CD4-positive, alpha-beta T cell (primary cell): ENCODE data around the gene SLCO1B3. TPM values are rescaled to one million over a fixed set of nuclear protein-coding genes. Genes with fewer than 3 reads are reported as not detected.

Experiments
- ATAC-seq: fragments of 200-7000 bp; cut with Tn5 transposase; one replicate; pipeline ENCODE4 v1.10.0; 2022; ENCODE audit warnings: mild to moderate bottlenecking; ENCODE audit not compliant: poor library complexity
- CTCF ChIA-PET: fragments of 350-600 bp; sonication (Branson Sonifier 250); formaldehyde crosslinking; loops from one replicate; lab custom pipeline; 2021; ENCODE audit warnings: antibody characterized with exemption, inconsistent platforms; lab: Charles Lee
- POLR2A ChIA-PET: fragments of 350-600 bp; sonication (Branson Sonifier 250); formaldehyde crosslinking; loops from one replicate; lab custom pipeline; 2021; ENCODE audit warnings: antibody characterized with exemption, inconsistent platforms; lab: Charles Lee
- DNase-seq, 14 experiments: peaks; one replicate each; pipeline ENCODE4 v3.0.0-alpha.2; 2013 to 2020; ENCODE audit warnings: mixed read lengths in 2 of 14
- H3K27ac ChIP-seq, 2 donors: one replicate each; pipeline versions ENCODE4 v1.5.1 to v1.7.0; 2013; ENCODE audit warnings: low read length in 2 of 2, low read depth in 1 of 2, mild to moderate bottlenecking in 1 of 2
- H3K27me3 ChIP-seq, 2 experiments: 1 replicate in 1 of 2; 2 replicates in 1 of 2; pipeline versions ENCODE4 v1.6.1 to v1.7.0; 2013; ENCODE audit warnings: low read length in 2 of 2, control low read depth in 1 of 2, mild to moderate bottlenecking in 1 of 2, moderate library complexity in 1 of 2; ENCODE audit not compliant: insufficient read depth in 2 of 2, control insufficient read depth in 1 of 2
- H3K36me3 ChIP-seq: one replicate; pipeline ENCODE4 v1.6.1; 2013; ENCODE audit warnings: low read length, control low read depth; ENCODE audit not compliant: insufficient read depth
- H3K4me1 ChIP-seq: one replicate; pipeline ENCODE4 v1.6.1; 2013; ENCODE audit warnings: low read length, control low read depth; ENCODE audit not compliant: insufficient read depth
- H3K4me3 ChIP-seq: one replicate; pipeline ENCODE4 v1.5.1; 2013; ENCODE audit warnings: mild to moderate bottlenecking, low read length, moderate library complexity
- H3K9me3 ChIP-seq, 2 experiments: 1 replicate in 1 of 2; 2 replicates in 1 of 2; pipeline versions ENCODE4 v1.6.1 to v1.7.0; 2013; ENCODE audit warnings: low read length in 2 of 2, mild to moderate bottlenecking in 2 of 2, control low read depth in 1 of 2, moderate library complexity in 1 of 2; ENCODE audit not compliant: control insufficient read depth in 1 of 2, insufficient read depth in 1 of 2
- H3K27ac Mint-ChIP-seq: one replicate; pipeline ENCODE4 v1.8.0; 2020; ENCODE audit warnings: mixed read lengths
- H3K27me3 Mint-ChIP-seq: one replicate; pipeline ENCODE4 v1.8.0; 2021; ENCODE audit warnings: mixed read lengths
- H3K36me3 Mint-ChIP-seq: one replicate; pipeline ENCODE4 v1.8.0; 2021; ENCODE audit warnings: low read depth, mixed read lengths
- H3K4me1 Mint-ChIP-seq: one replicate; pipeline ENCODE4 v1.8.0; 2021; ENCODE audit warnings: low read depth, mixed read lengths
- H3K4me3 Mint-ChIP-seq: one replicate; pipeline ENCODE4 v1.8.0; 2020; ENCODE audit warnings: mild to moderate bottlenecking, mixed read lengths
- H3K9me3 Mint-ChIP-seq: one replicate; pipeline ENCODE4 v1.8.0; 2020; ENCODE audit warnings: mixed read lengths
- CTCF ChIP-seq: fragments of 200-600 bp; IDR thresholded peaks from one replicate; pipeline ENCODE4 v1.8.0; 2022; ENCODE audit warnings: antibody characterized with exemption, mild to moderate bottlenecking
- intact Hi-C, 2 experiments: fragments of 100-400 bp; cut with DNase I in 1 of 2; cut with micrococcal nuclease in 1 of 2; formaldehyde crosslinking; loops; one replicate each; pipeline versions ENCODE4 v1.15.1 to v1.9.0; 2023 to 2025; cut with DNase I, micrococcal nuclease
- total RNA-seq, 174 experiments: library from RNA in 2 of 174; stranded (reverse) in 2 of 174; gene quantifications; one replicate each; pipeline ENCODE4 v1.2.3 and lab custom pipeline; 2021 to 2026

SLCO1B3 gene
- total RNA-seq, 2 experiments from 2014 or later: not detected

GRCh38 chr12:20822925-20823324, 12.4 kb downstream of the SLCO1B3 start:
- no peaks in the 10 kb centered on the region for H3K36me3 ChIP-seq
- CTCF ChIA-PET: no interaction called here
- DNase-seq (no peak), ATAC-seq (no peak)
- H3K4me1 ChIP-seq: no peaks in the 10 kb centered on the region
- POLR2A ChIA-PET: no interaction called here
- no peaks in the 10 kb centered on the region for H3K36me3 Mint-ChIP-seq
- H3K27me3 ChIP-seq: no peaks in the 10 kb centered on the region
- intact Hi-C loops: no loop called here
- H3K4me3 Mint-ChIP-seq: no peak overlapping the region
- no peaks in the 10 kb centered on the region for H3K9me3 ChIP-seq
- H3K4me1 Mint-ChIP-seq: no peaks in the 10 kb centered on the region
- H3K4me3 ChIP-seq: no peak overlapping the region
- peaks cover 4% of the 10 kb centered on the region for H3K9me3 Mint-ChIP-seq
- no peak overlapping the region for H3K27ac Mint-ChIP-seq
- no peaks in the 10 kb centered on the region for H3K27me3 Mint-ChIP-seq
- H3K27ac ChIP-seq: no peak overlapping the region
- no peak for TF ChIP-seq CTCF

GRCh38 chr12:20829919-20830318, 19.4 kb downstream of the SLCO1B3 start:
- H3K27me3 Mint-ChIP-seq: no peaks in the 10 kb centered on the region

GRCh38 chr12:20830456-20830855, 20.0 kb downstream of the SLCO1B3 start:
- no peaks in the 10 kb centered on the region for H3K4me1 ChIP-seq
- Mint-ChIP-seq H3K4me1 (no peaks in the 10 kb centered on the region), H3K4me3 (no peak overlapping the region), H3K27ac (no peak overlapping the region), H3K36me3 (no peaks in the 10 kb centered on the region), H3K27me3 (no peaks in the 10 kb centered on the region), H3K9me3 (peaks cover 1% of the 10 kb centered on the region)
- H3K27me3 ChIP-seq: no peaks in the 10 kb centered on the region
- no peak overlapping the region for H3K4me3 ChIP-seq
- TF ChIP-seq CTCF: no peak
- ChIA-PET POLR2A (no interaction called here), CTCF (no interaction called here)
- intact Hi-C loops: no loop called here
- peaks cover 0 to 9% of the 10 kb centered on the region in 2 experiments for H3K9me3 ChIP-seq
- no peak overlapping the region for H3K27ac ChIP-seq
- DNase-seq: no peak
- no peaks in the 10 kb centered on the region for H3K36me3 ChIP-seq
- ATAC-seq: no peak

More at GRCh38 chr12:20829919-20830318, 19.4 kb downstream of the SLCO1B3 start:
- POLR2A ChIA-PET: no interaction called here
- H3K4me1 ChIP-seq: no peaks in the 10 kb centered on the region
- Mint-ChIP-seq H3K9me3 (peaks cover 1% of the 10 kb centered on the region), H3K27ac (no peak overlapping the region), H3K4me1 (no peaks in the 10 kb centered on the region), H3K36me3 (no peaks in the 10 kb centered on the region), H3K4me3 (no peak overlapping the region)
- ATAC-seq: no peak
- H3K36me3 ChIP-seq: no peaks in the 10 kb centered on the region
- TF ChIP-seq CTCF: no peak
- CTCF ChIA-PET: no interaction called here
- intact Hi-C loops: no loop called here
- no peak overlapping the region for H3K4me3 ChIP-seq
- DNase-seq: no peak
- H3K27ac ChIP-seq: no peak overlapping the region
- H3K27me3 ChIP-seq: no peaks in the 10 kb centered on the region
- peaks cover 0 to 6% of the 10 kb centered on the region in 2 experiments for H3K9me3 ChIP-seq
